Common myeloid progenitor, CD34-positive (primary cell): ENCODE data around the gene CDH4.

Source experiments
- CTCF ChIA-PET: fragments of 350-600 bp; sonication (Branson Sonifier 250); formaldehyde crosslinking; loops from one replicate; lab custom pipeline; 2021; ENCODE audit warnings: antibody characterized with exemption; lab: Charles Lee
- POLR2A ChIA-PET: fragments of 350-600 bp; sonication (Branson Sonifier 250); formaldehyde crosslinking; loops from one replicate; lab custom pipeline; 2021; ENCODE audit warnings: antibody characterized with exemption; lab: Charles Lee
- DNase-seq, 3 donors: peaks; one replicate each; pipeline versions ENCODE4 v3.0.0 to v3.0.0-alpha.2; 2013
- H3K27ac ChIP-seq, 2 experiments: 1 replicate in 1 of 2; 2 replicates in 1 of 2; pipeline ENCODE4 v1.7.0; 2013; ENCODE audit warnings: inconsistent platforms in 2 of 2, low read length in 2 of 2, mild to moderate bottlenecking in 2 of 2, low read depth in 1 of 2, moderate library complexity in 1 of 2; ENCODE audit not compliant: severe bottlenecking in 2 of 2, insufficient read depth in 1 of 2, poor library complexity in 1 of 2
- H3K27me3 ChIP-seq, 5 experiments: replicated peaks in 2 of 5; 1 replicate in 3 of 5; 2 replicates in 2 of 5; pipeline versions ENCODE4 v1.6.1 to v1.7.0; 2013; ENCODE audit warnings: low read length in 4 of 5, mild to moderate bottlenecking in 2 of 5, moderate library complexity in 2 of 5, inconsistent platforms in 1 of 5; ENCODE audit not compliant: insufficient read depth in 5 of 5, control insufficient read depth in 4 of 5
- H3K36me3 ChIP-seq, 4 experiments: 1 replicate in 2 of 4; 2 replicates in 2 of 4; pipeline versions ENCODE4 v1.6.1 to v1.7.0; 2013; ENCODE audit warnings: low read length in 3 of 4, control low read depth in 1 of 4, mild to moderate bottlenecking in 1 of 4; ENCODE audit not compliant: control insufficient read depth in 4 of 4, insufficient read depth in 4 of 4
- H3K4me1 ChIP-seq, 4 experiments: 1 replicate in 3 of 4; 2 replicates in 1 of 4; pipeline versions ENCODE4 v1.6.1 to v1.7.1; 2013; ENCODE audit warnings: low read length in 3 of 4, mild to moderate bottlenecking in 3 of 4, control low read depth in 1 of 4, inconsistent platforms in 1 of 4, moderate library complexity in 1 of 4; ENCODE audit not compliant: control insufficient read depth in 4 of 4, insufficient read depth in 4 of 4; ENCODE audit errors: control extremely low read depth in 1 of 4
- H3K4me3 ChIP-seq, 7 experiments: 1 replicate in 4 of 7; 2 replicates in 3 of 7; pipeline versions ENCODE4 v1.5.1 to v1.7.0; 2013; ENCODE audit warnings: mild to moderate bottlenecking in 7 of 7, low read length in 6 of 7, moderate library complexity in 6 of 7, inconsistent platforms in 2 of 7, low read depth in 2 of 7, control low read depth in 1 of 7; ENCODE audit not compliant: insufficient read depth in 4 of 7, control insufficient read depth in 1 of 7; ENCODE audit errors: extremely low read depth in 1 of 7
- H3K9me3 ChIP-seq, 5 experiments: 1 replicate in 4 of 5; 2 replicates in 1 of 5; pipeline versions ENCODE4 v1.6.1 to v1.7.1; 2013; ENCODE audit warnings: low read length in 4 of 5, mild to moderate bottlenecking in 2 of 5, inconsistent platforms in 1 of 5, low read depth in 1 of 5, moderate library complexity in 1 of 5; ENCODE audit not compliant: control insufficient read depth in 4 of 5, insufficient read depth in 2 of 5; ENCODE audit errors: control extremely low read depth in 1 of 5
- WGBS: methylation state at CpG from one replicate; pipeline ENCODE4 v1.1.5; 2013; ENCODE audit not compliant: insufficient coverage; 5-methylcytosine and 5-hydroxymethylcytosine counted together

The CDH4 gene

DNA sequence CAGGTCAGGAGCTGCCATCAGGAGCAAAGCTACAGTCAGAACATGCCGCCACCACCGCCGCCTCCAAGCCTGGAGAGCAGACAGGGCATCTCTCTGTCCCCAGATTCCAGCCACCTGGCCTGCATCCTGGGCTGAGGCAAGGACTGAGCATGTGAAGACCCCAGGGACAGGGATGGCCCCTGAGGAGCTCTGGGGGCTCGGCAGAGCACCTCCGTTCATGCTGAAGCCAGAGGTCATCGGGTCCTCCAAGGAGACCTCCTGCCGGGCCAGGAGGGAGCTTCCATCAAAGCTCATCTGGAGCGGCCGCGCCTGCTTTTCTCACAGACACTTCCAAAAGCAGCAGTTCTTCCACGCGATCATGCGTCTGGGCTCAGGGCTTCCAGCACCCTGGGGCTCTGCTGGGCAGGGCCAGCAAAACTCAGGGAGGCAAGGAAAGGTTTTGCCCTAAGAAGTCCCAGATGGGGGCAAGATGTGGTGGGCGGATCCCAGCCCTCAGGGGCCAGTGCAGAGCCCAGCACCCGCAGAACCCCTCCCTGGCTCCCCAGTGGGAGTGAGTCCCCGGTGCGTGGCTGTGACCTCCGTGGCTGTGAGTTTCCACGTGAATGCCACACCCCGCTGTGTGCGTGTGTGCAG lies 675.2 kb downstream of the CDH4 start:
- Histone ChIP-seq H3K4me1 (no peaks in the 10 kb centered on the region), H3K9me3 (peaks cover 0 to 10% (median 0%) of the 10 kb centered on the region in 5 experiments), H3K4me3 (no peak overlapping the region), H3K27me3 (no peaks in the 10 kb centered on the region), H3K27ac (no peak overlapping the region), H3K36me3 (peaks cover 0 to 10% (median 0%) of the 10 kb centered on the region in 4 experiments)
- ChIA-PET CTCF (interaction anchor here (1.0 kb wide), 1 partner anchor 713 kb away, joined by 3 read pairs; no protein-coding TSS in a partner anchor), POLR2A (no interaction called here)
- no peak for DNase-seq
- WGBS = 98% methylated on average over 21 of the region's 21 CpGs

DNA sequence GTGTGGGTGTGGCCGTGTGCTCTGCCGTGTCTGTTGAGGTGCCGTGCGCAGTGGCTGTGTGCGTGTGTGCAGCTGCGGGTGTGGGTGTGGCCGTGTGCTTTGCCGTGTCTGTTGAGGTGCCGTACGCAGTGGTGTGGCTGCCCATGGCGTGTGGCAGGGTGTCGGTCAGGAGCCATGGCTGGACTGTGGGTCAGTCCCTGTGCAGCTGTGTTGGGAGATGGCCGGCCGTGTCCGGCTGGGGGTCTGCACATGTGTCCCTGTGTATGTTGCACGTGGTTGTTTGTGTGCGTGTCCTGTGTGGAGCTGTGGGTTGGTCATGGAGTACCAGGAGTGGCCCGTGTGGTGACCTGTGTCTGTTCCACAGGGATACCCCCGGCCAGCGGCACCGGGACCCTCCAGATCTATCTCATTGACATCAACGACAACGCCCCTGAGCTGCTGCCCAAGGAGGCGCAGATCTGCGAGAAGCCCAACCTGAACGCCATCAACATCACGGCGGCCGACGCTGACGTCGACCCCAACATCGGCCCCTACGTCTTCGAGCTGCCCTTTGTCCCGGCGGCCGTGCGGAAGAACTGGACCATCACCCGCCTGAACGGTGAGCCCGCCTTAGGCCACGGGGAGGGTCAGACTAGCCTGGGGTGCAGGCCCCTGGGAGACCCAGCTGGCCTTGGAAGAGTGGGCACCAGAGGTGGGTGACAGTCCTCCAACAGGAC lies 675.9 kb downstream of the CDH4 start:
- POLR2A ChIA-PET = no interaction called here
- Histone ChIP-seq H3K36me3 (peaks cover 0 to 10% (median 0%) of the 10 kb centered on the region in 4 experiments), H3K27ac (no peak overlapping the region), H3K4me3 (no peak overlapping the region), H3K27me3 (no peaks in the 10 kb centered on the region), H3K4me1 (no peaks in the 10 kb centered on the region), H3K9me3 (peaks cover 0 to 10% (median 0%) of the 10 kb centered on the region in 5 experiments)
- CTCF ChIA-PET = interaction anchor here (1.0 kb wide), 1 partner anchor 713 kb away, joined by 3 read pairs; no protein-coding TSS in a partner anchor
- WGBS = 96% methylated on average over 37 of the region's 43 CpGs
- DNase-seq = no peak

DNA sequence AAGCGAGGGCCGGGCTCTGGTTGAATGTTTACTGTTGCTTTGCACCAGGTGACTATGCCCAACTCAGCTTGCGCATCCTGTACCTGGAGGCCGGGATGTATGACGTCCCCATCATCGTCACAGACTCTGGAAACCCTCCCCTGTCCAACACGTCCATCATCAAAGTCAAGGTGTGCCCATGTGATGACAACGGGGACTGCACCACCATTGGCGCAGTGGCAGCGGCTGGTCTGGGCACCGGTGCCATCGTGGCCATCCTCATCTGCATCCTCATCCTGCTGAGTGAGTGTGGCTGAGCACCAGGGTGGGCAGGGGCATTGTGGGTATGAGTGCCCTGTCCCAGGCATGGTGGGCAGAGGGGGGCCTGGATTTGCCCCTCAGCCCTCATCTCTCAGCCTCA lies 677.5 kb downstream of the CDH4 start:
- H3K27me3 ChIP-seq = no peaks in the 10 kb centered on the region
- ChIA-PET POLR2A (no interaction called here), CTCF (no interaction called here)
- H3K9me3 ChIP-seq = peaks cover 0 to 10% (median 0%) of the 10 kb centered on the region in 5 experiments
- no peaks in the 10 kb centered on the region for H3K4me1 ChIP-seq
- no peak overlapping the region for H3K4me3 ChIP-seq
- DNase-seq = no peak
- WGBS = 95% methylated on average over 10 of the region's 12 CpGs
- no peak overlapping the region for H3K27ac ChIP-seq
- peaks cover 0 to 9% (median 0%) of the 10 kb centered on the region in 4 experiments for H3K36me3 ChIP-seq

DNA sequence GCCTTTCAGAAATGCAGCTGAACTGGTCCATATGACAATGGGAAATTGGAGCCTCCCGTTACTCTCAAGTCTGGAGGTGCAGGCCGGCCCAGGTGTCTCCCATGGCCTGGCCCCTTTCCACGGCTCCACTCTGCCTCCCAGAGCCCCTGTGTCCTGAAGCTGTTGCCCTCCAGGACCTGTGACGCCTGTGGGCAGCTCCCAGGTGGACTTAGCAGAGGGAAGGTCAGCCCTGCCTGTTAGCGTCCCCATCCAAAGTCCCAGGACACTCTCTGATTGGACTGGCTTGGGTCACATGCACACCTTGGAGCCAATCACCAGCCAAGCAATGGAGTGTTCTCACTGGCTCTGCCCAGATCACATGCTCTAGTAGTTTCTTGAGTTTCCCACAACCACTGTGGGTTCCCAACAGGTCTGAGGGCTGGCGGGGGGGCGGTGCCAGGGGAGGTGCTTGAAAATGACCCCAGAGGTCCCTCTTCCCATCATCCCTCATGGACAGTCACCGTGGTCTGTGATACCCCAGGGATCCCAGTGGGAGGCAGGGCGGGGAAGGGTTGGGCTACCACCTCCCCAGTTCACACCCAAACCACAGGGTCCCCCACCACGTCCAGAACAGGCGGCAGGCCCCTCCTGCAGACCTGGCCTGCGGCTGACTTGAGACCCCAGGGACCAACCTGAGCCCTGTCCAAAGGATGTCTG lies 678.1 kb downstream of the CDH4 start:
- ChIA-PET CTCF (no interaction called here), POLR2A (no interaction called here)
- Histone ChIP-seq H3K36me3 (peaks cover 0 to 9% (median 0%) of the 10 kb centered on the region in 4 experiments), H3K27me3 (no peaks in the 10 kb centered on the region), H3K27ac (no peak overlapping the region), H3K4me1 (no peaks in the 10 kb centered on the region), H3K9me3 (peaks cover 0 to 10% (median 0%) of the 10 kb centered on the region in 5 experiments), H3K4me3 (no peak overlapping the region)
- no peak for DNase-seq
- 97% methylated on average over 10 of the region's 12 CpGs for WGBS

DNA sequence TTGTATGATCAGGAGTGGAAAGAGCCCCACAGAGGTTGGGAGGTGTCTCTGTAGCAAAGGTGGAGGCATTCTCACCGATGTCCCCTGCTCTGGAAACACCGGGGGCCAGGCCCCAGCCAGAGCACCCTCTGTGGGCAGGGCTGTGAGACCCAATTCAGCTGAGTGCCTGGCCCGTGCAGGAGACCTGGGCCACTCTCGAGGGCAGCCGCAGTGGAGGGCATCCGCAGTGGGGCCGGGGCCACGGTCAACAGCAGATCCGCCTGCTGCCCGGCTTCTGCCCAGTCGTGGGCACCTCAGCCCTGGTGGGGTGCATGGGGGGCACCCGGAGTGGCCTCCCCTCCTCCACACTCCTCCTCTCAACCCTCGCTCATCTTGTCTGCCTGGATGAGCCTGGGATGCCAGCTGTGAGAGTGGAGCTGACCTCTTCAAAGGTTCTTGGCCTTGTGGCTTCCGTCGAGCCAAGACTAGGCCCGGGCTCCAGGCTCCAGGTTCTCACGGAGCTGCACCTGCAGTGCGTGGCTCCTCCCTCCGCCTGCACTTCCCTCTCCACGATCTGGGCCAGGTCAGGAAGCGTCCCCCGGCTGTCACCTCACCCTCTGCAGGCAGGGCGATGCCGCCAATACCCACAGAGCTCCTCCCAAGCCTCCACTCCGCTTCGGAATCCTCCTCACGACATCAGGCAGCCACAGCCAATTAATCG lies 678.9 kb downstream of the CDH4 start:
- no peak for DNase-seq
- WGBS = 93% methylated on average over 26 of the region's 28 CpGs
- Histone ChIP-seq H3K4me3 (no peak overlapping the region), H3K36me3 (peaks cover 0 to 9% (median 0%) of the 10 kb centered on the region in 4 experiments), H3K27ac (no peak overlapping the region), H3K4me1 (no peaks in the 10 kb centered on the region), H3K9me3 (peaks cover 0 to 7% (median 0%) of the 10 kb centered on the region in 5 experiments), H3K27me3 (no peaks in the 10 kb centered on the region)
- POLR2A ChIA-PET = no interaction called here
- CTCF ChIA-PET = no interaction called here

DNA sequence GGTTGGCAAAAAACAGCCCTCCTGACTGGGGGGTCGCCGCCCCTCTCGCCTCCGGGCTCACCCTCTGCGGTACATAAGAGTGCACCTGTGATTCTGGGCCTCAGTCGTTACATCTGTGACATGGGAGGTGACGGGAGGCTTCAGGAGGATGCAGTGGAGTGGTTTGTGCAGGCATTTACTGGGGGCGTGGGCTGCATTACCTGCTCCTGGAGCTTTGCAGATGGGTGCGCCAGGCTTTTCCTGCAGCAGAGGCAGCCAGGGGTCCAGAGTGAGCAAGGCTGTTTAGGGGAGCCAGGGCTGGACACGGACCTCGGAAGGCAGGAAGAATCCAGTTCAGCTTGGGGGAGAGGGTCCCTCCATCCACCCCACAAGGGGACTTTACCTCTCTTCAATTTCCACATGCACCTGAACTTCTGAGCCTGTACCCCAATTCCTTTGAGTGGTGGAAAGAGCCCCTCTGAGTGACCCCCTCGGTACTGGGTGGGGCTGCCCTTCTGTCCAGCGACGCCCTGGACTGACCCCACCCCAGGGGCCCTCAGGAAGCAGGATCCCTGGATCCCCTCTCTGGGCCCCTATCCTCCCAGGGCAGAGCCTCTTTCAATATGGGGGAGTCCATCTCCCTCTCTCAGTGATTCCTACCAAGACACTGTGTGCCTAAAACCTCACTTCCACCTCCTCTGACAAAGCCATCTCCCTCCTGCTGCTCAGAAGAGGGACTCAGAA lies 679.6 kb downstream of the CDH4 start:
- H3K4me1 ChIP-seq = no peaks in the 10 kb centered on the region
- H3K36me3 ChIP-seq = peaks cover 0 to 9% (median 0%) of the 10 kb centered on the region in 4 experiments
- ChIA-PET CTCF (no interaction called here), POLR2A (no interaction called here)
- no peak overlapping the region for H3K4me3 ChIP-seq
- H3K9me3 ChIP-seq = peaks cover 0 to 6% (median 0%) of the 10 kb centered on the region in 5 experiments
- H3K27ac ChIP-seq = no peak overlapping the region
- H3K27me3 ChIP-seq = no peaks in the 10 kb centered on the region
- DNase-seq = no peak
- WGBS = 96% methylated on average over 9 of the region's 14 CpGs
